Right lobe of liver (tissue), 6 donors: ENCODE measurements around the gene OAS2. TPM values are rescaled to one million over a fixed set of nuclear protein-coding genes. Genes with fewer than 3 reads are reported as not detected.
"Not testable (repeated sequence)": the region's sequence is repeated elsewhere in the genome, so short reads cannot be mapped to it uniquely, and the experiment has no call there.

Experiments used
- ATAC-seq, 4 donors: fragments of 200-7000 bp; cut with Tn5 transposase; one replicate each; pipeline ENCODE4 v1.9.1; 2020; ENCODE audit warnings: mild to moderate bottlenecking in 4 of 4, moderate library complexity in 4 of 4
- DNase-seq, 3 donors: peaks; one replicate each; pipeline ENCODE4 v3.0.0-alpha.2; 2020
- H3K27ac ChIP-seq, 3 donors: fragments of 200-600 bp; one replicate each; pipeline ENCODE4 v1.8.0; 2022
- H3K27me3 ChIP-seq, 2 donors: fragments of 200-600 bp; one replicate each; pipeline ENCODE4 v1.8.0; 2022
- H3K36me3 ChIP-seq, 4 donors: fragments of 200-600 bp; sonication (generic) in 1 of 4; one replicate each; pipeline versions ENCODE4 v1.5.1 to v1.8.0; 2017 to 2022; ENCODE audit warnings: control low read depth in 1 of 4
- H3K4me1 ChIP-seq, 4 donors: fragments of 200-600 bp; sonication (generic) in 1 of 4; one replicate each; pipeline versions ENCODE4 v1.5.1 to v1.8.0; 2017 to 2022; ENCODE audit warnings: control low read depth in 1 of 4
- H3K4me3 ChIP-seq, 3 donors: fragments of 200-600 bp; one replicate each; pipeline ENCODE4 v1.8.0; 2022
- H3K9me3 ChIP-seq, 4 donors: fragments of 200-600 bp; sonication (generic) in 1 of 4; one replicate each; pipeline versions ENCODE4 v1.5.1 to v1.8.0; 2017 to 2022; ENCODE audit warnings: control low read depth in 1 of 4
- POLR2A ChIP-seq: fragments of 450-650 bp; IDR thresholded peaks from one replicate; pipeline ENCODE4 v1.6.1; 2017; ENCODE audit warnings: antibody characterized with exemption, mild to moderate bottlenecking
- WGBS: methylation state at CpG from one replicate; pipeline ENCODE4 v1.1.6; 2018; ENCODE audit warnings: low coverage, low lambda C conversion rate; ENCODE audit not compliant: insufficient coverage; ENCODE audit errors: missing lambda C conversion rate; 5-methylcytosine and 5-hydroxymethylcytosine counted together
- intact Hi-C, 2 donors: fragments of 100-400 bp; cut with DNase I; formaldehyde crosslinking; loops; one replicate each; pipeline versions ENCODE4 v1.11.2 to v1.14.1; 2022
- total RNA-seq, 6 experiments: library from RNA; depleted of rRNA in 2 of 6; stranded (reverse); fragments of >200 nt in 2 of 6; fragmentation: NEBNext Ultra II Directional in 3 of 6; extraction: Animal tissue kit (Norgen Biotek cat#: 25700) in 3 of 6; gene quantifications; one replicate each; pipeline versions ENCODE4 v1.1.0 to v1.2.4, GENCODE V29; 2016 to 2023
- TF ChIP-seq, protein P1 (sequence below), 4 donors: fragments of 200-600 bp in 3 of 4; fragments of 450-650 bp in 1 of 4; IDR thresholded peaks; one replicate each; pipeline versions ENCODE4 v1.5.1 to v1.8.0; 2016 to 2022; ENCODE audit warnings: antibody characterized with exemption in 4 of 4, mild to moderate bottlenecking in 2 of 4
- donor health status: DM: no; HTN: yes; CAD: no.
- donor health status: DM: no; HTN: no; CAD: no.
- donor health status: DM: no; HTN: no; CAD: no.
- donor health status: DM: no; HTN: yes; CAD: no.
- donor health status: DM: no; HTN: yes; CAD: no.

The OAS2 gene
- total RNA-seq, 6 experiments from 2014 or later = 5.2 to 13.4 (median 7.1) TPM

DNA sequence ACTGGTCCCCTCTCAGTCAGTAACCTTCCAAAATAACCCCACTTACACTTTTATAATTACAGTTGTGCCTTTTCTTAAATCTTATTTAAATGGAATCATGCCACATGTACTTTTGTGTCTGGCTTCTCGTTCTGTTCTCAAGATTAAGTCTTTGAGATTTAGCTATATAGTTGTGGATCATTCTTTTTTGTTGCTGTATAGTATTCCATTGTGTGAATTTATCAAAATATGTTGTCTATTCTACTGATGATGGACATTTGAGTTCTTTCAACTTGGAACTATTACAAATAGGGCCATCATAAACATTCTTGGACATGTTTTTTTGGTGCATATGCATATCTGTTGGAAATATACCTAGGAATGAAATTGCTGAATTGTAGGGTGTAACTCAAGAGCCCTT, 31.0 kb upstream of the OAS2 start:
- no peak overlapping the region for H3K4me3 ChIP-seq
- no peaks in the 10 kb centered on the region for H3K9me3 ChIP-seq
- DNase-seq (no peak), ATAC-seq (no peak)
- no peak overlapping the region for H3K27ac ChIP-seq
- no peaks in the 10 kb centered on the region for H3K27me3 ChIP-seq
- no peaks in the 10 kb centered on the region for H3K36me3 ChIP-seq
- no peak for TF ChIP-seq POLR2A
- TF ChIP-seq, protein P1, sequence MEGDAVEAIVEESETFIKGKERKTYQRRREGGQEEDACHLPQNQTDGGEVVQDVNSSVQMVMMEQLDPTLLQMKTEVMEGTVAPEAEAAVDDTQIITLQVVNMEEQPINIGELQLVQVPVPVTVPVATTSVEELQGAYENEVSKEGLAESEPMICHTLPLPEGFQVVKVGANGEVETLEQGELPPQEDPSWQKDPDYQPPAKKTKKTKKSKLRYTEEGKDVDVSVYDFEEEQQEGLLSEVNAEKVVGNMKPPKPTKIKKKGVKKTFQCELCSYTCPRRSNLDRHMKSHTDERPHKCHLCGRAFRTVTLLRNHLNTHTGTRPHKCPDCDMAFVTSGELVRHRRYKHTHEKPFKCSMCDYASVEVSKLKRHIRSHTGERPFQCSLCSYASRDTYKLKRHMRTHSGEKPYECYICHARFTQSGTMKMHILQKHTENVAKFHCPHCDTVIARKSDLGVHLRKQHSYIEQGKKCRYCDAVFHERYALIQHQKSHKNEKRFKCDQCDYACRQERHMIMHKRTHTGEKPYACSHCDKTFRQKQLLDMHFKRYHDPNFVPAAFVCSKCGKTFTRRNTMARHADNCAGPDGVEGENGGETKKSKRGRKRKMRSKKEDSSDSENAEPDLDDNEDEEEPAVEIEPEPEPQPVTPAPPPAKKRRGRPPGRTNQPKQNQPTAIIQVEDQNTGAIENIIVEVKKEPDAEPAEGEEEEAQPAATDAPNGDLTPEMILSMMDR (IDR thresholded peaks at IDR 0.05) = no peak
- H3K4me1 ChIP-seq = no peaks in the 10 kb centered on the region
- intact Hi-C loops = no loop called here
- 33% methylated on average over 1 of the region's 1 CpG for WGBS

DNA sequence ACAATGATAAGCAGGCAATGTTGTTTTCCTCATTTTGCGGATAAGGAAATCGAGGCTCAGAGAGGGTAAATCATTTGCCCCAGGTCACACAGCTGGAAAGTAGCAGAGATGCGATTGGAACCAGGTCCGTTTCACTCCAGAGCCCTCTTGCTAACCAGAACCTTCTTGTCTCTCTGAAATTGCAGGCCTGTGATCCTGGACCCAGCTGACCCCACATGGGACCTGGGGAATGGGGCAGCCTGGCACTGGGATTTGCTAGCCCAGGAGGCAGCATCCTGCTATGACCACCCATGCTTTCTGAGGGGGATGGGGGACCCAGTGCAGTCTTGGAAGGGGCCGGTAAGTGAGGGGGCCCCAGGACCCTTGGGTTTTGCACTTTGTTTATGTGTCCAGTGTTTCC, 30.6 kb upstream of the OAS2 start:
- WGBS = no CpG with 5 or more reads among the region's 5 CpGs
- no peak for DNase-seq
- Histone ChIP-seq H3K4me1 (no peaks in the 10 kb centered on the region), H3K27me3 (no peaks in the 10 kb centered on the region), H3K27ac (no peak overlapping the region), H3K9me3 (no peaks in the 10 kb centered on the region), H3K4me3 (no peak overlapping the region), H3K36me3 (no peaks in the 10 kb centered on the region)
- TF ChIP-seq, protein P1 (IDR thresholded peaks at IDR 0.05) = no peak
- TF ChIP-seq POLR2A = no peak
- intact Hi-C loops = no loop called here
- ATAC-seq = no peak

DNA sequence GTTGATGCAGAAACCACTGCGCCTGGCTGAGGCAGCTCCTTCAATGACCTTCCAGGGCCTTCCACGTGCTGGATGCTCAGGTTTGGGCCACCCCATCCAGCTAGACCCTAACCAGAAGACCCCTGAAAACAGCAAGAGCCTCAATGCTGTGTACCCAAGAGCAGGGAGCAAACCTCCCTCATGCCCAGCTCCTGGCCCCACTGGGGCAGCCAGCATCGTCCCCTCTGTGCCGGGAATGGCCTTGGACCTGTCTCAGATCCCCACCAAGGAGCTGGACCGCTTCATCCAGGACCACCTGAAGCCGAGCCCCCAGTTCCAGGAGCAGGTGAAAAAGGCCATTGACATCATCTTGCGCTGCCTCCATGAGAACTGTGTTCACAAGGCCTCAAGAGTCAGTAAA, 29.5 kb upstream of the OAS2 start:
- Histone ChIP-seq H3K36me3 (no peaks in the 10 kb centered on the region), H3K4me1 (no peaks in the 10 kb centered on the region), H3K27ac (no peak overlapping the region), H3K27me3 (no peaks in the 10 kb centered on the region), H3K9me3 (no peaks in the 10 kb centered on the region), H3K4me3 (no peak overlapping the region)
- ATAC-seq = no peak
- TF ChIP-seq, protein P1 (IDR thresholded peaks at IDR 0.05) = no peak
- no peak for TF ChIP-seq POLR2A
- no CpG with 5 or more reads among the region's 7 CpGs for WGBS
- DNase-seq = no peak
- intact Hi-C loops = no loop called here

DNA sequence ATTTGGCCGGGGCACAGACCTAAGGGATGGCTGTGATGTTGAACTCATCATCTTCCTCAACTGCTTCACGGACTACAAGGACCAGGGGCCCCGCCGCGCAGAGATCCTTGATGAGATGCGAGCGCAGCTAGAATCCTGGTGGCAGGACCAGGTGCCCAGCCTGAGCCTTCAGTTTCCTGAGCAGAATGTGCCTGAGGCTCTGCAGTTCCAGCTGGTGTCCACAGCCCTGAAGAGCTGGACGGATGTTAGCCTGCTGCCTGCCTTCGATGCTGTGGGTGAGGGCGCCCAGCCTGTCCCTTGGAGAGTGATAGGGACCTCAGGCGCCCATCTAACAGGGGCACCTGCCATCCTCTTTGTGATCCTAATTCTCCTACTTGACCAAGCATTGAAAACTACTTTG, 27.6 kb upstream of the OAS2 start:
- Histone ChIP-seq H3K36me3 (no peaks in the 10 kb centered on the region), H3K9me3 (no peaks in the 10 kb centered on the region), H3K4me1 (no peaks in the 10 kb centered on the region), H3K27ac (no peak overlapping the region), H3K4me3 (no peak overlapping the region), H3K27me3 (no peaks in the 10 kb centered on the region)
- DNase-seq (no peak), ATAC-seq (no peak)
- WGBS = 100% methylated on average over 2 of the region's 11 CpGs
- intact Hi-C loops = no loop called here
- no peak for TF ChIP-seq POLR2A
- TF ChIP-seq, protein P1 (IDR thresholded peaks at IDR 0.05) = no peak

DNA sequence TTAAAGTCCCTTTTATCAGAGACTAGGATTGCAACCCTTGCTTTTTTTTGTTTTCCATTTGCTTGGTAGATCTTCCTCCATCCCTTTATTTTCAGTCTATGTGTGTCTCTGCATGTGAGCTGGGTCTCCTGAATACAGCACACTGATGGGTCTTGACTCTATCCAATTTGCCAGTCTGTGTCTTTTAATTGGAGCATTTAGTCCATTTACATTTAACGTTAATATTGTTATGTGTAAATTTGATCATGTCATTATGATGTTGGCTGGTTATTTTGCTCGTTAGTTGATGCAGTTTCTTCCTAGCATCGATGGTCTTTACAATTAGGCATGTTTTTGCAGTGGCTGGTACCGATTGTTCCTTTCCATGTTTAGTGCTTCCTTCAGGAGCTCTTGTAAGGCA, 21.2 kb upstream of the OAS2 start:
- H3K27ac ChIP-seq, H3K36me3 ChIP-seq, DNase-seq, ATAC-seq, H3K27me3 ChIP-seq, intact Hi-C loops, H3K9me3 ChIP-seq, H3K4me1 ChIP-seq, H3K4me3 ChIP-seq: not testable (repeated sequence)
- WGBS = 92% methylated on average over 4 of the region's 4 CpGs
